22Rv1 (cell line): Measurements from ENCODE around the gene CACNB4.

Experiments used
- H3K27ac ChIP-seq: fragments of 450-650 bp; 2 replicates; pipeline ENCODE4 v1.5.1; 2017
- CTCF ChIP-seq: fragments of 450-650 bp; IDR thresholded peaks from 2 replicates; pipeline ENCODE4 v1.5.1; 2017; ENCODE audit warnings: mild to moderate bottlenecking
- ZFX ChIP-seq: fragments of 450-650 bp; IDR thresholded peaks from 2 replicates; pipeline ENCODE4 v1.6.1; 2017; ENCODE audit warnings: antibody characterized with exemption, borderline replicate concordance

CACNB4 gene

GRCh38 chr2:151959238-151959637 lies 139.6 kb downstream of the CACNB4 start:
- no peak for TF ChIP-seq CTCF
- TF ChIP-seq ZFX, result no peak

GRCh38 chr2:151953467-151953866 lies 145.4 kb downstream of the CACNB4 start:
- TF ChIP-seq CTCF, result no peak
- no peak for TF ChIP-seq ZFX
- H3K27ac ChIP-seq, result no peak overlapping the region

More at GRCh38 chr2:151959238-151959637, 139.6 kb downstream of the CACNB4 start:
- H3K27ac ChIP-seq, result no peak overlapping the region

- TF ChIP-seq ZFX (no peak), CTCF (no peak)
- no peak overlapping the region for H3K27ac ChIP-seq
Observed at GRCh38 chr2:151952691-151953456, 146.0 kb downstream of the CACNB4 start.

GRCh38 chr2:151947813-151948165 lies 151.1 kb downstream of the CACNB4 start:
- TF ChIP-seq ZFX (no peak), CTCF (no peak)
- H3K27ac ChIP-seq, result no peak overlapping the region

- no peak overlapping the region for H3K27ac ChIP-seq
- TF ChIP-seq CTCF (peak; percentile 52), ZFX (no peak)
Observed at GRCh38 chr2:151946899-151947812, 151.7 kb downstream of the CACNB4 start.

GRCh38 chr2:151946250-151946884 lies 152.5 kb downstream of the CACNB4 start:
- TF ChIP-seq ZFX (no peak), CTCF (no peak)
- H3K27ac ChIP-seq, result no peak overlapping the region

GRCh38 chr2:151945602-151946001 lies 153.2 kb downstream of the CACNB4 start:
- no peak for TF ChIP-seq CTCF
- TF ChIP-seq ZFX, result no peak
- no peak overlapping the region for H3K27ac ChIP-seq
